ENCODE data around the gene PLEKHB2. TPM values are rescaled to one million over a fixed set of nuclear protein-coding genes. Genes with fewer than 3 reads are reported as not detected.

Gene PLEKHB2
- total RNA-seq, 1 donor from 2014 or later = 74.4 TPM

Small RNAs within 50 kb of the gene (small RNA-seq; reads per million reads assigned to genes)
- gene AC009477.1 (ENCODE audit: low replicate concordance) = not detected

Other genes starting within 250 kb of the PLEKHB2 start
- gene FAM168B, start 11.9 kb upstream of the PLEKHB2 start, total RNA-seq = 104 TPM
- gene POTEE, start 104.2 kb downstream of the PLEKHB2 start, total RNA-seq = not detected